GM19372 (cell line): ENCODE data around the gene FAM20B.
"Not testable (repeated sequence)": the region's sequence is repeated elsewhere in the genome, so short reads cannot be mapped to it uniquely, and the experiment has no call there.

ENCODE experiments used
- ATAC-seq: cut with Tn5 transposase; IDR thresholded peaks from one replicate; pipeline ENCODE4 v1.9.1; 2021; ENCODE audit warnings: mild to moderate bottlenecking, low read depth, moderate library complexity; ENCODE audit not compliant: unreplicated experiment

FAM20B gene, protein sequence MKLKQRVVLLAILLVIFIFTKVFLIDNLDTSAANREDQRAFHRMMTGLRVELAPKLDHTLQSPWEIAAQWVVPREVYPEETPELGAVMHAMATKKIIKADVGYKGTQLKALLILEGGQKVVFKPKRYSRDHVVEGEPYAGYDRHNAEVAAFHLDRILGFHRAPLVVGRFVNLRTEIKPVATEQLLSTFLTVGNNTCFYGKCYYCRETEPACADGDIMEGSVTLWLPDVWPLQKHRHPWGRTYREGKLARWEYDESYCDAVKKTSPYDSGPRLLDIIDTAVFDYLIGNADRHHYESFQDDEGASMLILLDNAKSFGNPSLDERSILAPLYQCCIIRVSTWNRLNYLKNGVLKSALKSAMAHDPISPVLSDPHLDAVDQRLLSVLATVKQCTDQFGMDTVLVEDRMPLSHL

DNA sequence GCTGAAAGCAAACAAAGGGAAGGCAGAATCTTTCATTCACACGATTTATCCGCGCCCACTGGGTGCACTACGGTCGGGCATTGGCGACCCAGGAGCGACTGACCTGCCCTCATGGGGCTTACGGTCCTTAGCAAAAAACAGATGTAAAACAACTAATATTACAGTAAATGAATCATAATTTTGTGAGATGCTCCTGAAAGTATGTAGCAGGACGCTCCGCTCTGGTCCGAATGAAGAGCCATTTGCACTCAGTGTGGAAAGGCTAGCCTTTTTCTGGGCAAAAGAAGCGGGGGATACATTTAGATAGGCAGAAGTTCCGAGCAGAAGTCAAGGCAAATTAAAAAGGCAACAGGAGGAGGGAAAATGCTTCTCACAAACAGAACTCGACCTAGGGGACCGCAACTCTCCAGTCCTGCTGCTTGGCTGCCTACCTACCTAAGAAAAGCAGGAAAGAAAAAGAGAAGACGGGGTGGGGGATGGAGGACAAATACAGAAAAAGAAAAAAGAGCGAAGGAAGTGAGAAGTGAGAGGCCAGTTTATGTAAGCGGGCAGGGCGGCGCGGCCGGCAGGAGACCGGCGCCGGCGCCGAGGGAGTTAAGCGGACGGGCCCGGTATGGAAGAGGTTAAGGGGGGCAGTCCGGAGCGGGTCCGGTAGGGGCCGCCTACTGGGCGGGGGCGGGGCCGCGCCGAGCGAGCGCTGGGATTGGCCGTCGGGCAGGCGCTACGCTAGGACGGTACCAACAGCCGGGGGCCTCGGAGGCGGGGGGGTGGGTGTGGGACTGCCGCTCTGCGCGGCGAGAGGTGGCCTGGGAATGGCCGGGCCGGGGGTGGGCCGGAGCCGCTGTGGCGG, at the start of gene FAM20B:
Gene FAM20B, plus strand, starts transcription at position 770 of the 850 bp plus-strand sequence. CDS start 17,954 bp downstream, outside the sequence.
- peak; percentile 81 for ATAC-seq

DNA sequence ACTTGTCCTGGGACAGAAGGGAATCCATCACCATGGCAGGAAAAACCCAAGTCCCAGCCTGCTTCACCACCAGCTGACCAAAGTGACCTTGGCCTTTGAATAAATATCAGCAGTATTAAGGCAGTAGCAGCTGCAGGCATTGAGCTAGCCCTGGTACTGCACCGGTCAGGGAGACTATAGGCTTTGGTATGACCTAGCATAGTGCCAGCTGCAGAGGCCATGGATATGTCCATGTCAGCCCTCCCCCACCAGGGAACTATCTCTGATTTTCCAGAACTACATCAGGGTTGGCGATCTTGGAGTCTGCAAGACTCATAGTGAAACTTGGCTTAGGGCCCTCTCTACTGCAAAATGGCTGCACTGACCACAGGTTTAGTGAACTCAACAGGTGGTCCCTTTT, 49.2 kb upstream of the FAM20B start:
- no peak for ATAC-seq

DNA sequence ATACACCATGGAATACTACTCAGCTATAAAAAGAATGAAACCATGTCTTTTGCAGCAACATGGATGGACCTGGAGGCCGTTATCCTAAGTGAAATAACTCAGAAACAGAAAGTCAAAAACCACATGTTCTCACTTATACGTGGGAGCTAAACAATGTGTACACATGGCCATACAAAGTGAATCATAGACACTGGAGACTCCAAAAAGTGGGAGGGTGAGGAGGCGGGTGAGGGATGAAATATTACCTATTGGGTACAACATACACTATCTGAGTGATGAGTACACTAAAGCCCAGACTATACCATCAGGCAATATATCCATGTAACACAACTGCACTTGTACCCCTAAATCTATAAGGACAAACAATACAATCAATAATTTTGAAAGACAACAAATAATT, 39.5 kb upstream of the FAM20B start:
- no peak for ATAC-seq

DNA sequence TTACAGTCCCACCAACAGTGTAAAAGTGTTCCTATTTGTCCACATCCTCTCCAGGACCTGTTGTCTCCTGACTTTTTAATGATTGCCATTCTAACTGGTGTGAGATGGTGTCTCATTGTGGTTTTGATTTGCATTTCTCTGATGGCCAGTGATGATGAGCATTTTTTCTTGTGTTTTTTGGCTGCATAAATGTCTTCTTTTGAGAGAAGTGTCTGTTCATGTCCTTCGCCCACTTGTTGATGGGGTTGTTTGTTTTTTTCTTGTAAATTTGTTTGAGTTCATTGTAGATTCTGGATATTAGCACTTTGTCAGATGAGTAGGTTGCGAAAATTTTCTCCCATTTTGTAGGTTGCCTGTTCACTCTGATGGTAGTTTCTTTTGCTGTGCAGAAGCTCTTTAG, 37.5 kb upstream of the FAM20B start:
- not testable (repeated sequence) for ATAC-seq

DNA sequence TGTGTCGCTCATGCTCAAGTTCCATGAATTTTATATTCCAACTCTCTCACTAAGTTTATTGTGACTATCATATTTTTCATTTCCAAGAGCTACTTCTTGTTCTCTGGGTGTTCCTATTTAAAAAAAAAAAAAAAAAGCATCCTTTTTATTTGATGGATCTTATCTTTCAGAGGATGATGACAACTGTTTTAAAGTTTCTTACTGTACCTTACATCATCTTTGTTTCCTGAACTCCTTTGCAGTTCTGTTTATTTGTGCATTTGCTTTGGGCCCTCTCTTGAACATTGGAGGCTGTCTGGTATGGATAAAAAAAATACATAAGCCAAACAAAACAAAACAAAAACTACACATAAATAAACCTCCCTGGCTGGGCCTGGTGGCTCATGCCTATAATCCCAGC, 32.1 kb upstream of the FAM20B start:
- no peak for ATAC-seq

DNA sequence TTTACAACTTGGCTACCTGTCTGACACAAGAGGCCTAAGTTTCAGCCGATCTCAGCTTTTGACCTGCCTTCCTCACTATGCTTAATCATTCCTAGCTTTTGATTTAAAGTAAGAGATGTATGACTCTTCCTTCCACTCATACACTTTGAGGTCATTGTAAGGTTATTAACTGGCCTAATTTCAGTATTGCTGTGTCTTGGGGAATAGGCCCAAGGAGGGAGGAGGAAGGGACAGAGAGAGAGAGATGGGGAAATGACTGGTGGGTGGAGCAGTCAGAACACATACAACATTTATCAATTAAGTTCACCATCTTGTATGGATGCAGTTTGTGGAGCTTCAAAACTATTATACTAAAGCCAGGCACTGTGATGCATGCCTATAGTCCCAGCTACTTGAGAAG, 28.3 kb upstream of the FAM20B start:
- no peak for ATAC-seq

DNA sequence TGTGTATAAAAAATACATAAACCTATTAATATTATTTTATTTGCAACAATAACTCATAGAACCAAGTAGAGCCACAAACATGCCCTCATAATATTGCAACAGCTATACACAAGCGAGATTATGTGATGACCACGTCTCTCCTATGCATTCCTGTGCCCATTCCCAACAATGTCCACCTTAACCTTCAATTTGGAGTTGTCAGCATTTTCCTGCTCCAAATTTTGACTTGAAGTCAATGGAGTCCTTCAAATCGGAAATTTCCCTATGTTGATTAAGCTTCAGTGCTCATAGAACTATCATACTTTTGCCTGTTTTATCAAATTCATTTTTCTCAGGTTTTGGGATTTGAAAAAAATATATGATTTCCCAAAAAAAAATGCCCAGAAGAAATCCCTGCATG, 27.4 kb upstream of the FAM20B start:
- ATAC-seq, result no peak

DNA sequence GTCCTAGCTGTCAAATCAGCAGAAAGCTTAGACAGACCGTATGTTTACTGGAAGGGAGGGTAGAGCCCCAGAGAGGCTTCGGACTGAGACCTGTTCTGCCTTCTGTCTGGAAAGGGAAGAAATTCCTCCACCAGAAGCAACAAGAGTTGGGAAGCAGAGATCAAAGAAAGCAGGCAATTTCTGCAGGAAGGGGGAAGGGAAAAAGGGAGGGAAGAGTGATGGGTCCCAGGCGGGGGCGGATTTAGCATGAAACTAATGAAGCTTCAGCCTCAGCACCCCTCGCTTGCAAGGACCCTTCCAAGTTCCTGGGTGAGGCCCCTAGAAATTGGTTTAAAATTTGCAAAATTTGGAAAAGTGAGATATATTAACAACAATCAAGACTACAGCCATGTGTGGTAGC, 26.6 kb upstream of the FAM20B start:
- no peak for ATAC-seq

DNA sequence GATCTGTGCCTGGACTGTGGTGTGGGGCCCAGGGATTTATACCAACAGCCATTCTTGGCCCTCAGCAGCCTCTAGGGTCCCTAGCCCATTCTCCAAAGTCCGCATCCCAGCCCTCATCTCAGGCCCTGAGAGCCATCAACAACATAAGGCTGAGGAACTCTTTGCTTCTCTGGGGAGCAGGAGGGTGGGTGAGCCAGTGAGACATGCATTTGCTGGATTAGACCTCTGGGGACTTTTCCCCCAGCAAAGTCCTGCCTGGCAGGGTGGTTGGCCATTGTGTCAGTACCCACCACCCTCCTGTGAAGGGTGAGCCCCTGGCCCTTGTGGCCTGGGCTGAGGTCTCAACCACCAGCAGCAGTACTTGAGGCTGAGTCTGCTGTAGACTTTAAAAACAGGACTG, 24.2 kb upstream of the FAM20B start:
- no peak for ATAC-seq

DNA sequence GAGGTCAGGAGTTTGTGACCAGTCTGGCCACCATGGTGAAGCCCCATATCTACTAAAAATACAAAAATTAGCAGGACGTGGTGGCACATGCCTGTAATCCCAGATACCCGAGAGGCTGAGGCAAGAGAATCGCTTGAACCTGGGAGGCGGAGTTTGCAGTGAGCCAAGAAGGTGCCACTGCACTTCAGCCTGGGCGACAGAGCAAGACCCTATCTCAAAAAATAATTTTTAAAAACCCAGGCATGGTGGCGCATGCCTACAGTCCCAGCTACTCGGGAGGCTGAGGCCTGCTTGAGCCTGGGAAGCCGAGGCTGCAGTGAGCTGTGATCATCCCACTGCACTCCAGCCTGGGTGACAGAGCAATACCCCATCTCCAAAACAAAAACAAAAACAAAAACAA, 23.6 kb upstream of the FAM20B start:
- not testable (repeated sequence) for ATAC-seq

DNA sequence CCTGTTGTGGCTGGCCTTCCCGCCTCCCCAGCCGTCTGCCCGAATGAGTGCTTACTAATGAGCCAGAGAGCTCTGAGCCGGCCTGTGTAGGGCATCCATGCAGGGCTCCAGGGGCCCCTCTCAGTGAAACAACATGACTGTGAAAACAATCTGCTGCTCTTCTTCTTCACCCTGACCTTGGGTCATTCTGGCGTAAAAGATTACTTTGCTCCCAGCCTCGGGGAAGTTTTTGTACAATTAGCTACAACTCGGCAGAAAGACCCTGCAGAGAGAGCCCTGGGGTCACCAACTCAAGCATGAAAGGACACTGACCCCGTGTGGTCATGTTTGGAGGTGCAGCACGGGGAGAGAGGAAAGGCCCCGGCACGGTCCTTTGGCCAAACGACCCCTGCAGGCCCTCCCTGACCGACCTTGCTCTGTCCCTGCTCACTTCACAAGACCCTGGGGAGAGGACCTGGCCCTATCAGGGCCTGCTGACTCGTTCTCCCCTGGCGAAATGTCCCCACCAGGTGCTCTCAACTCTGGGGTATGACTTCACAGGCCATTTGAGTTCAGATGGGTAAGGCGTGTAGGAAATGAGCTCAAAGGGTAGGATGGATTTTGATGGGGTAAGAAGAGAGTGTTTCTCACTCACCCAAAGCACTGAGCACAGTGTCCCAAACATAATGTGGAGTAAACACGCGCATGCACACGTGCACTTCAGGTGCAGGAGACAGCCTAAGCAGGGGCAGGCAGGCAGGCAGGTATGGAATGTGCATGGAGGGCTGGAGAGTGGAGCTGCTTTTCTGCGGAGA, 22.9 kb upstream of the FAM20B start:
- peak; percentile 89 for ATAC-seq

DNA sequence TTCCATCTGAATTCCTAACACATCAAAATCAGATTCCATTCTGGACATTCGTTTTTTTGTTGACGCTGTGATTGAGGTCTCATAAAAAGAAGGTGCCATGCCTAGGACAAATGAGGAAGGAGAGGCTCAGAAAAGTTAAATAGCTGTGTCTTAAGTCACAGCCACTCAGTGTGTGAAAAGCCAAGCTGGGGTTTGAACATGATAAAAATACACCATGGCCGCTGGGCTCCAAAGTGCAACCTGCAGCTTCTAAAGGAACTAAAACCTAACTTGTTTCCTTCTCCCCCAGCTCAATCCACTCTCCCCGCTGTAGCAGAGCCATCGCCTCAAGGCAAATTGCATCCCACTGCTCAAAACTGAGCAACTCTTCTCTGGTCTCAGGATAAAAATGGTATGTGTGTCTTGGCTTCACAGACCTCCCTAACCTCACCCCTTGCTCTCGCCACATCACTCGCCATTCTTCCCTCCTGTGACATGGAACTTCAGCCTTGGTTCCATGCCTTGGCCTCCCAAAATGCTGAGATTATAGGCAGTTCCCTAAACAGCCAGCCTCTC, 22.1 kb upstream of the FAM20B start:
- ATAC-seq, result no peak

DNA sequence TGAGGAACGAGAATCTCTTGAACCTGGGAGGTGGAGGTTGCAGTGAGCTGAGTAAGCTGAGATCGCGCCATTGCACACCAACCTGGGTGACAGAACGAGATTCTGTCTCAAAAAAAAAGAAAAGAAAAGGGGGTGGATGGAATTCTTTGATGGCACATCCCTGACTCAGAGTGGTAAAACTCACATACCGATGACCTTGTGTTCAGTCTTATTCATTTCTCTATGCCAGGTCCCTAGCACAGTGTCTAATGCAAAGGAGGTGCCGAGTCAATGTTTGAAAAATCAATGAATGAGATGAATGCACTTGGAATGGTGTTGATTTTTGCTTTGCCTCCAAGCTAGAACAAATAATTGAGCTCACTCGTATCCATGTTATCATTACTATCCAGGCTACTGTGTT, 18.5 kb upstream of the FAM20B start:
- ATAC-seq, result no peak

DNA sequence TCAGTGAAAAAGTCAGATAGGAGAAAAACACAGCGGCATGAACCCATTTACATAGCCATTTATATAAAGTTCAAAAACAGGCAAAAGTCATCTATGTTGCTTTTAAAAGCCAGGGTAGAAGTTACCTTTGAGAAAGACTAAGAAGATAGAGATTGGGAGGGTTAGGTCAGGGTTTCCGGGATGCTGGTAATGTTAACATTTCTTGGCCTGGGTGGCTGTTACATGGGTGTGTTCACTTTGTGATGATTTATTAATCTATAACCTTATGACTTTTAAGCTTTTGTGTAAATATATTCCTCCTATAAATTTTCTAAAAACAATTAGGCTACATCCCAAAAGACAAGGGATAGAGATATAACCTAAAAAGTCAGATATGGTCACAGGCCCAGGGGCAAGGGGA, 15.0 kb upstream of the FAM20B start:
- no peak for ATAC-seq

DNA sequence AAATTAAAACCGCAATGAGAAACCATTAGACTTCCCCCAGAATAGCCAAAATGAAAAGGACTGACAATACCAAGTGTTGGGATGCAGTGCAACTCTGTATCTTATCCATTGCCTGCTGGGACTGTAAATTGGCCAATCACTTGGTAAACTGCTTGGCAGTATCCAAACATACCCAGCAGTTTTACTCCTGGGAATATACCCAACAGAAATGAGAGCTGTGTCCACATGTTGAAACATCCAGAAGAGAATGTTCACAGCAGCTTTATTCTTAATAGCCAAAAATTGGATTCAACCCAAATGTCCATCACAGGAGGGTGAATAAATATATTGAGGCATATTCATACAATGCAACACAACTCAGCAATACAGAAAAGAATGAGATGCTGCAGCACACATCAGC, 13.7 kb upstream of the FAM20B start:
- ATAC-seq, result no peak

DNA sequence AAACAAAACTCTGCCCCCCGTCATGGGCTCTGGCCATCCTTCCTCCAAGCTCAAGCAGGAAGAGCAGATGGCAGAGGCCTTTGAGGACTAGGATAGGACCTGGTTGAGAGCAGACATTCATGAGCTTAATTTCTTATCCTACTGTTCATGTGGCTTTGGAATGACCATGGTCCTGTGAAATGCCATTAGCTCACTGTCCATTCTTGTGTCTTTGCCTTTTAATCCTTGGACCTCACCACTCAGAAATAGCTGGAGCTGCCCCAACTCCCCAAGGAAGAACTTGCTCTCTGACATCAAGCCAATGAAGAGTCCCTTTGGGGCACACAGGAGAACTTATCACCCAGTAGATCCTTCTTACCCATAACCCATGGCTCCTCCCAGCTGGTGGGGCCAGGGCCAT, 11.6 kb upstream of the FAM20B start:
- no peak for ATAC-seq

DNA sequence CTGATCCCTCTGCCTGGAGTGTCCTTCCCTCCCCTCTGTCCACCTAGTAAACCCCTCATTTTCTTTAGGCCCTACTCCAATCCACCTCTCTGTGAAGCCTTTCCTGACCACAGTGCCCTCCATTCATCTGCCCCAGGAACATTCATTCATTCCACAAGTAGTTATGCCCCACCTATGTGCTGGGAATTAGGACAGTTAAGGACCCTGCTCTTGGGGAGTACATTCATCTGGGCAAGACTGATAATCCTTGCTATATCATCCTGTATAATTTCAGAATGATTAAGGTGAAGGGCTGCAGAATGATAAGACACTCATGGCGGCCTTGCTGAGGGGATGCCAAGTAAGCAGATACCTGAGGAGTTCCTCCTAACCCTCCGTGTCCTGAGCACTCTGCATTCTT, 10.3 kb upstream of the FAM20B start:
- no peak for ATAC-seq

DNA sequence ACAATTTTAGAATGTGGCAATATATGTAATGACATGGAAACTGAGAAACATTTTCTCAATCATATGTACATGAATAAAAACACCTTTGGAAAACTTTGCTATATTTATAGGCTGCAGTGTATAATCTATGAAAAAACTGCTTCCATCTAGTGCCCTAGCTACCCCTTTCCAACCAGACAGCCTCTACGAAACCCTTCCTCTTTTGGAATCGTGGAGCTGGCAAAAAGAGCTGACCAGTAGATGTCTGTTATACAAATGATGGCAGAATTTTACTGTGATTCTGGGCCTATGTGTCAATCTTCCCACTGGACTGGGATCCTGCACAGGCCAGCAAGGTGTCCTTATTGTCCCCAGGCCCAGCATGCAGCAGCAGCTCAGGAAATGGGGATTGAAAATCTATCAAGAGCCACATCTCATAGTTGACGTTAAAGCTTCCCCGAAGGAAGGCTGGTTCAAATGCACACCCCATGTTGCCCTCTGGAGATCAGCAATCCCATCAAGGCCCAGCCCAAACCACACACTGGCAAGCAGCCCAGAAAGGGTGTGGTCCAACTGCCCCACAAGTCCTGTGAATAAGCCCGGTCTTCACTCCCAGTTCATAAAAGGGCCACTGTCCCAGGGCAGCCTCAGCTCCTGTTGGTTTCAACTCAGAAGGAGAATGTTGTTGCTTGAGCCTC, 8.8 kb upstream of the FAM20B start:
- no peak for ATAC-seq

DNA sequence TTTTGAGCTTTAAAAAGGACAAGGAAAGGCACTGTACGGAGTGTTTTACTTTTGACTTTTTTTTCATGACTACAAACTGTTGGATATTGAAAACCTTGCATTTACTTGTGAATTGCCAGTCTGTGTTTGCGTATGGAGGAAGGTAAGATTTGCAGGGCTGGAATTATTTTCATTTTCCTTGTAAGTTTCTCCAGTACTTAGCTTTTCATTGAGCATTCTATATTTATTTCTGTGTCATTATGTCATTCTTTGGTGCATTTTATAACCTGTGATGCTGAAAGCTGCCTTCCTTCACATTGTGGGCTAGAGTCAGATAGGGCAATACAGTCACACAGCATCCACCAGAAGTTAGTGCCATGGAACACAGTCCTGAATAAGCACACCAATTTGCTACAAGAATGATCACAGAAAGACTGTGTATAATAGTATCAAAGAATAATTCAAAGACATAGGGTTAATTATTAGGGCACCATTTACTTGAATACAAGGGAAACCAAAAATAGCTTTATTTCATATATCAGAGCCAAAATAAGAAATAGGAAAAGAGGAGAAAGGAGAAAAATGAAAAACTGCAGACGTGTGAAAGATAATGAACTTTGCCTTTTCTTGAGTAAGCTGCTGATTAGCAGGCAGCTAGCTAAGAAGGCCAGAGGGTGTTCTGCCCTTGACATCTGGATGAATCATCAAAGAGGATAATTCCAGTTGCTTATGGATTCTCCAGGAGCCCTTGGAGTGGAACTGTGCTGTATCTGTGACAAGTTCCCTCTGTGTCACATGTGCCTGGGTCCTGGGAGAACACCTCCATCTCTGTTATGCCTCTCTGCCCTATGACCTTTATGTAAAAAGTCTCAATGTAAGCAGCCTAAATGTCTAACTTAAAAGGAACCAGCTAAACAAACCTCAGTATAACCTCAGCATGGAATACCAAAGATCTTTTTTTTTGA, 8.0 kb upstream of the FAM20B start:
- no peak for ATAC-seq
